GM12892 (cell line): ENCODE measurements around the gene FLCN.

Experiments used
- POLR2A ChIP-seq: IDR thresholded peaks from 2 replicates; pipeline ENCODE4 v1.6.1; 2011; ENCODE audit warnings: low read depth, low read length, control low read depth
- POLR2AphosphoS5 ChIP-seq: IDR thresholded peaks from 2 replicates; pipeline ENCODE4 v1.6.1; 2011; ENCODE audit warnings: low read depth, low read length, control low read depth

DNA sequence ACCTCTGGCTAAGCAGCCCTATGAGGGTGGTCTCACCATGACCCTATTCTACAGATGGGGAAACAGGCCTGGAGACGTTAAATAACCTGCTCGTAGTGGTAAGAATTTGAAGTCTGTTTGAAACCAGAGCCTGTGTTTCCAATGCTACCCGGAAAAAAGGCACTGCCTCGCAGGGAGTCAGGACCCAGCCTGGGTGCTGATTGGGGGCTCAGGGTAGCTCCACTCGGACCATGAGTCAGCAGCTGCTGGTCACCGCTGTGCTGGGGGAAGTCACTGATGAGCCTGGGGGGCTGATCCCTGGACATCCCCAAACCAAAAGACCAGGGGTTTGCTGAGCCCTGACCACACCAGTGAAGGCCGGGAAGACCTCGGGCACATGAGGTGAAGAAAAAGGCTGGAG, 21.4 kb downstream of the FLCN start:
- TF ChIP-seq POLR2A: no peak
- no peak for TF ChIP-seq POLR2AphosphoS5
